GM12874 (cell line): Measurements from ENCODE around the gene ATP1A3.

Source experiments
- CTCF ChIP-seq: IDR thresholded peaks from 2 replicates; pipeline ENCODE4 v1.5.1; 2011; ENCODE audit warnings: low read depth, mild to moderate bottlenecking, control low read depth, low read length, moderate library complexity; ENCODE audit not compliant: insufficient read depth

The ATP1A3 gene

GRCh38 chr19:41984961-41985360, 9.1 kb downstream of the ATP1A3 start:
- TF ChIP-seq CTCF: no peak

GRCh38 chr19:41981724-41982123, 12.3 kb downstream of the ATP1A3 start:
- TF ChIP-seq CTCF: no peak

- no peak for TF ChIP-seq CTCF
These were observed 15.6 kb downstream of the ATP1A3 start for GRCh38 chr19:41978470-41978869.

- no peak for TF ChIP-seq CTCF
These were observed 16.1 kb downstream of the ATP1A3 start for GRCh38 chr19:41977916-41978315.

- no peak for TF ChIP-seq CTCF
These were observed 19.4 kb downstream of the ATP1A3 start for GRCh38 chr19:41974652-41975051.

DNA sequence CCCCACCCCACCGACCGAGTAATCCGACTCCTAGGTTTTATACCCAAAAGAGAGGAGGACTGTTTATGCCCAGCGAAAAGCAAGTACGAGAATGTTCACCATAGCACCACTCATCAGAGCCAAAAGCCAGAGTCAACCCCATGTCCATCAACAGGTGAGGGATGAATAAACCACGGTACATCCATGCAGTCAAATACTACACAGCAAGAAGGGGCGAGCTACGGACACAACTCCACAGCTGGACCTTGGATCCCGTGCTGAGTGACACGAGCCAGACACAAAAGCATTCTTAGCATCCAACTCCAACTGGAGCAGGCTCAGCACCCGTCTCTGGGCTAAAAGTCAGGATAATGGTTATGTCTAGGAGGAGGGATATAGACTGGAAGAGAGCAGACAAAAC, 22.7 kb downstream of the ATP1A3 start:
- no peak for TF ChIP-seq CTCF

GRCh38 chr19:41969772-41970458, 24.1 kb downstream of the ATP1A3 start:
- TF ChIP-seq CTCF: no peak
